HG03571 (cell line): ENCODE data around the gene ELFN1.

Source experiments
- ATAC-seq: cut with Tn5 transposase; IDR thresholded peaks from one replicate; pipeline ENCODE4 v1.9.1; 2021; ENCODE audit not compliant: unreplicated experiment

ELFN1 gene

GRCh38 chr7:1723254-1723653, 53.2 kb downstream of the ELFN1 start:
- no peak for ATAC-seq

GRCh38 chr7:1724118-1724910, 54.2 kb downstream of the ELFN1 start:
- no peak for ATAC-seq

DNA sequence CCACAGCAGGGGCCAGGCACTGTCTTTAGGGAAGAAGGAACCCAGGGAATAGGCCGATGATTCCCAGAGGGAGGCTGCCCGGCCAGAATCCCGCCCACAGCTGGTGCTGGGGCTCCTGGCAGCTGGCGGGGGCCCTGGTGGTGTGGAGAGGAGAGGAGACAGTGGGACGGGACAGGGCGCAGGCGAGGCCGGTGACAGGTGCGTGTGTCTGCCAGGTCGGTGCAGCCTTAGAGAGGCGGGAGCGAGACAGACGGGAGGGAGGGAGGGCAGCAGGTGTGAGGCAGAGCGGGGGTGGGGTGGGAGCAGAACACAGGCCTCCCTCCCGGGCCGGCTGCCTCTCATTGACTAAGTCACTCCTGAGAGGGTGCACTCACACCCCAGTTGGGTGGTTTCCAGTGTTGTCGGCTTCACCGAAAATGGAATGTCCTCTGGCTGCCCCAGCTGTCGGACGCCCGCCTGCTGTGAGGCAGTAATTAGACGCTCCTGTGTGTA, 55.2 kb downstream of the ELFN1 start:
- no peak for ATAC-seq

DNA sequence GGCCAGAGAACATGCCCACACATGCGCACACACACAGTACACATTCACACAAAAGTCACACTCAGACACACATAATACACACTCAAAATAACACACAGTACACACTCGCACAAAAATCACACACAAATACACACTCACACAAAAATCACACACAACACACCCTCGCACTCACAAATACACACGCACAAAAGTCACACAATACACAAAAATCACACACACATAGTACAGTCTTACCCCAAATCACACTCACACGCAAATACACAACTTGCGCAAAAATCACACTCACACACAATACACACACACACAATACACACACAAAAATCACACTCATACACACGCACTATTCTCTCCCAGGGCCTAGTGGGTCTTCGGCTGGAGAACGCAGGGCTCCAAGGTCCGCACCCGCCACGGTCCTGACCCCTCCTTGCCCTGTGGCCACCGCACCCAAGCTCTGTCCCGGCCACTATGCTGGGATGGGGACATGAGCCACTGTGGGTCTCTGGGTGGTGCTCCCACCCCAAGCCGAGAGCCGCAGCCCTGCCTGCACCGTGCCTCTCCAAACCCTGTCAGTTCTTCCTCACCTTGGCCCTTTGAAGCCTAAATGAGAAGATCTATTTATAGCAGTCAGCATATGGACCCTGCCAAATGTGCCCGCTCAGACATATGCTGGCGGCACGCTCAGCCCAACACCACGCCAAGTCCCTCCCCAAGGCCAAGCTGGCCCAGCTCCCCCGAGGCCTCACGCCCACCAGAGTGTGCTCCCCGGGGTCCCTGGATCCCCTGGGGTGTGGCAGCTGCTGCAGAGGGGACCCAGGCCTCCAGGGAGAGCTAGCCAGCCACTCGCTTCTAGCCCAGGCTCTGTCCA, 55.9 kb downstream of the ELFN1 start:
- ATAC-seq, result no peak

GRCh38 chr7:1727079-1727478, 57.0 kb downstream of the ELFN1 start:
- ATAC-seq, result no peak

DNA sequence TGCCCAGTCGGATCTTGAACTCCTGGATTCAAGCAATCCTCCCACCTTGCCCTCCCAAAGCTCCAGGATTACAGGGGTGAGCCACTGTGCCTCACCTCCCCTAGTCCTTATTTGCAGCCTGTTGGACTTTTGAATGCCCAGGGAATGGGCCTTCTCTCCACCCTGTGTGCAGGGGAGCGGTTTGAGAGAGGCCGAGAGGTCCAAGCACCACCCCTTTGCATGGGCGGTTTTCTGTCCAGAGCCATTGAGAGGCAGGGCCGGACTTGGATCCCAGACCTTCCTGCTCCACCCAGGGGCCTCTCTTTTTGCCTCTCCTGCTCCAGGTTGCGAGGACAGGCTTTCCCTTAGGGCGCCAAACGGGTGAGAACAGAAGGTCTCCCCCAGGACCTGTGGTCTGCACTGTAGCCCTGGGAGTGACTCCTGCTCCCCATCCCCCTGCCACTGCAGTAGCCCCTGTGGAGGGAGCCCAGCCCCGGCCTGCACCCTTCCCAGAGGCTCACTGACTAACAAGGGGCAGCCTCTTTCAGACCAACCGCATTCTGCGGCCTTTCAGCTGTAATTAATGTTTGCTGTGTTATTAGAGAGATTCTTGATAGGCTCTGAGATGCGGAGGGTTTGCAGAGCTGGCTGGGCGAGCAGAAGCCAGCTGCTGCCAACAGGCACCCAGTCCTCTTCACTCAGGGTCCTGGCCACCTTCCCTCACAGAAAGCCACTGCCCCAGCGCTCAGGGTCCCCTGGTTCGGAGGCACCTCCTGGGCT, 57.9 kb downstream of the ELFN1 start:
- no peak for ATAC-seq

DNA sequence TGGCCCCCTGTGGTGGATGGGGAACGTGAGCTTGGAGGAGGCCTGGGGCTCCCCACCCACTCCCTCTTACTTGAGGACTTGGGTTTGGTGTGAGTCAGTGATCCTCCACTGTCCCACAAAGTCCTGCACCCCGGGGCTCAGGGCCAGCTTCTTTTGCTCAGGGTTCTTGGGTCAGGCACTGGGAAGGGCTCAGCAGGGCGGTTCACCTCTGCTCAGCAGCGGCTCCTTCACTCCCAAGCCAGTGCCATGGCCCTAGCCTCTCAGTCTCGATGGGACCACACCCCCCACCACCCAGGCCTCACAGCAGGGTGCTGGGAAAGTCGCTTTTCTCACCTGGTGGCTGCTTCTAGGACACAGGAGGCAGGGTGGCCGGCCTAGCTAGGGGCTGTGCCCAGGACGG, 59.1 kb downstream of the ELFN1 start:
- no peak for ATAC-seq

DNA sequence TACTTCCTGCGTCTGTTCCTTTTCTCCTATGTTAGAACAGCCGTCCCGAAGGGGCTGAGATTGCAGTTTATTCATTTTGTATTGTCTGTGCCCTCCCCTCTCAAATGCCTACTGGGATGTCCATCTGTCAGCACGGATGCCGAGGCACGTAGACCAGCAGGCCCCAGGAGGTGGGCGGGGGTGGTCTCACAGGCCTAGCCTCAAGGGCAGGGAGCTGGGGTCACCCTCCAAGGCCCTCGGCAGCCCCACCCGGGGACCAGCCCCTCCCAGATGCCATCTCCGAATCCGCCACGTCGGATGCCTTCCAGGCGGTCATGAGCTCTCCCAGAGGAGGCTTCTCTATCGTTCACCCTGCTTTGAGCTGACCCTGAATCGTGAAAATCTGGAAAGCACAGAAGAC, 59.7 kb downstream of the ELFN1 start:
- ATAC-seq, result no peak

- ATAC-seq, result no peak
Measured at GRCh38 chr7:1732072-1732471, 62.0 kb downstream of the ELFN1 start.

- no peak for ATAC-seq
Measured at GRCh38 chr7:1732645-1733044, 62.6 kb downstream of the ELFN1 start.

GRCh38 chr7:1733206-1733907, 63.3 kb downstream of the ELFN1 start:
- no peak for ATAC-seq

DNA sequence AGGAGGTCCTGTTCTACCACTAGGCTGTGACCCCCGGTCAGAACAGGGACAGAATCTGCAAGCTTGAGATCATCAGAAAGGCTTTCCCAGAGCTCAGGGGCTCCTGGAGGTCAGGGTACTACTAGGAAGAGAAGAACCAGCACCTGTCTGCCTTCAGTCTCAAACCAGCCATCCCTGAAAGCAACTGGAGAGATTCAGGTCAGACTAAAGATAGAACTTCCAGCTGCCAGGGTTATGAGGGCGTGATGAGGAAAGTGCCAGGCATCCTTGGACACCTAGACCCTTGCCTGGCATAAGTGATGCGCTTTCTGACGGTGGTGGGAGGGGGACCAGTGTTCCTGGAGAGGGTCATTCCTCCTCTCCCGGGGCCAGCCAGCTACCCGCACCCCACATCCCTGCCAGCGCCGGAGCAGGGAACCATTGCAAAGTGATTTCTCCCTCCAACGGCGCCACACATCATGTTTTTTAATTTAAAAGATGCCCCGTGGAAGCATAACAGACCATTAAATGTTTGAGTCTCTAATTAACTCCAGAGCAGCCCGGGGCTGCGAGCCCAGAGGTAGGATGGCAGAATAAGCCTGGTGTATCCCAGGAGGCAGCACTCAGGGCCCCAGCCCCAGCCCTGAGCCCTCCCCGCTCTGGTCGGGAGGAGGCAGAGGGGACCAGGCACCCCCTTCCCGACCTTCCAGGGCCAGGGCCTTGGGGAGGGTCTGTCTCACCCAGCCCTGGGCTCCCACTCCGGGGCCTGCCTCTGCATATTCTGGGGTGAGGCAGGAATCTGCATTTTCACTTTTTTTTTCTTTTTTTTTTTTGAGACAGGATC, 64.0 kb downstream of the ELFN1 start:
- no peak for ATAC-seq

- no peak for ATAC-seq
Measured at GRCh38 chr7:1735262-1735661, 65.2 kb downstream of the ELFN1 start.

GRCh38 chr7:1735806-1736483, 65.9 kb downstream of the ELFN1 start:
- no peak for ATAC-seq

DNA sequence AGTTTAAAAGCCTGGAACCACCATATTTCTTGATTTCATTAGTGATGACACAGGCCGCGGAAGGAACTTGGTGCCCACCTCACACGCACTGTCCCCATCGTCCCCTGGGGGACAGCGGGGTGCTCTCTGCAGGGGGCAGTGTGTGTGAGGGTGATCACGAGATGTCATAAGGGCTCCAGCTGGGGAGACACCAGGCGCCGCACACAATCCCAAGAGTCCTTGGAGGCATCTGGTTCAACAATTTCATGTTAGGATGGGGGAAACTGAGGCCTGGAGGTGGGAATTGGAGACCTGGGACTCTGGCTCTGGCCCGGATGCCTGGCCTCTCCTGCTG, 66.4 kb downstream of the ELFN1 start:
- no peak for ATAC-seq

- no peak for ATAC-seq
Measured at GRCh38 chr7:1736830-1737229, 66.8 kb downstream of the ELFN1 start.

DNA sequence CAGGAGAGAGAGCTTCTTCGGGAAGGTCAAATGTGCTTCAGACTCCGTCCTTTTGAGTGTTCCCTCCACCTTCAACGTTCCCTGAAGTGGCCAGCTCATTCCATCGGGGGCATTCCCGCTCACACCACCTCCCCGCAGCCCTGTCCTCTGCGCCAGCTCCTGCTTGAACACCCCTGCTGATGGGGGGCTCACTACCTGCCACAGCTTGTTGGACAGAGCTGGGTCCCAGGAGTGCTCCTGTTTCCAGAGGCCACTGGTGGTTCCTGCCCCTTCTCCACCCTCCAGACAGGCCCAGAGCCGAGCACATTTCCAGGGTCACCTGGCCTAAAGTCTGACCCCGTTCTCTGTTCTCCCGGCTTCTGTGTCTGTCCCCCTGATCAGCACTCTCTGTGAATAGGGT, 67.4 kb downstream of the ELFN1 start:
- no peak for ATAC-seq

- no peak for ATAC-seq
Measured at GRCh38 chr7:1737956-1738355, 67.9 kb downstream of the ELFN1 start.

- no peak for ATAC-seq
Measured at GRCh38 chr7:1738511-1738910, 68.4 kb downstream of the ELFN1 start.
